Upper lobe of right lung (tissue), 1 donor: ENCODE data around the gene ALB. TPM values are rescaled to one million over a fixed set of nuclear protein-coding genes. Genes with fewer than 3 reads are reported as not detected.

Experiments used
- ATAC-seq: fragments of 200-7000 bp; cut with Tn5 transposase; one replicate; pipeline ENCODE4 v1.9.1; 2020; ENCODE audit warnings: mild to moderate bottlenecking, moderate library complexity
- DNase-seq: peaks from one replicate; pipeline ENCODE4 v3.0.0-alpha.2; 2020
- H3K27ac ChIP-seq: fragments of 200-600 bp; one replicate; pipeline ENCODE4 v1.8.0; 2022
- H3K27me3 ChIP-seq: fragments of 200-600 bp; one replicate; pipeline ENCODE4 v1.8.0; 2022; ENCODE audit warnings: mild to moderate bottlenecking
- H3K36me3 ChIP-seq: fragments of 200-600 bp; one replicate; pipeline ENCODE4 v1.8.0; 2022
- H3K4me1 ChIP-seq: fragments of 200-600 bp; one replicate; pipeline ENCODE4 v1.8.0; 2022
- H3K4me3 ChIP-seq: fragments of 200-600 bp; one replicate; pipeline ENCODE4 v1.8.0; 2022; ENCODE audit warnings: mild to moderate bottlenecking
- H3K9me3 ChIP-seq: fragments of 200-600 bp; one replicate; pipeline ENCODE4 v1.8.0; 2022
- CTCF ChIP-seq: fragments of 200-600 bp; IDR thresholded peaks from one replicate; pipeline ENCODE4 v1.8.0; 2022; ENCODE audit warnings: antibody characterized with exemption
- intact Hi-C: fragments of 100-400 bp; cut with DNase I; formaldehyde crosslinking; loops from one replicate; pipeline ENCODE4 v1.11.0; 2022
- total RNA-seq: library from RNA; stranded (reverse); fragmentation: NEBNext Ultra II Directional; extraction: Animal tissue kit (Norgen Biotek cat#: 25700); gene quantifications from one replicate; pipeline ENCODE4 v1.2.1, GENCODE V29; 2021
- donor health status: DM: no; HTN: yes; CAD: no; lungs with severe emphysema.

ALB gene
- total RNA-seq, 1 donor from 2014 or later = 2.9 TPM

- Histone ChIP-seq H3K27me3 (no peaks in the 10 kb centered on the region), H3K4me3 (no peak overlapping the region), H3K27ac (no peak overlapping the region), H3K4me1 (no peaks in the 10 kb centered on the region), H3K9me3 (no peaks in the 10 kb centered on the region), H3K36me3 (no peaks in the 10 kb centered on the region)
- intact Hi-C loops = no loop called here
- no peak for TF ChIP-seq CTCF
- DNase-seq (no peak), ATAC-seq (no peak)
Observed at GRCh38 chr4:73419106-73420038, 15.3 kb downstream of the ALB start.

- Histone ChIP-seq H3K4me3 (no peak overlapping the region), H3K27me3 (no peaks in the 10 kb centered on the region), H3K4me1 (no peaks in the 10 kb centered on the region), H3K27ac (no peak overlapping the region), H3K36me3 (no peaks in the 10 kb centered on the region), H3K9me3 (no peaks in the 10 kb centered on the region)
- intact Hi-C loops = no loop called here
- DNase-seq (no peak), ATAC-seq (no peak)
- TF ChIP-seq CTCF = no peak
Observed at GRCh38 chr4:73420615-73421014, 16.5 kb downstream of the ALB start.

GRCh38 chr4:73421708-73422457, 17.8 kb downstream of the ALB start:
- Histone ChIP-seq H3K27me3 (no peaks in the 10 kb centered on the region), H3K27ac (no peak overlapping the region), H3K9me3 (no peaks in the 10 kb centered on the region), H3K4me1 (no peaks in the 10 kb centered on the region), H3K4me3 (no peak overlapping the region), H3K36me3 (no peaks in the 10 kb centered on the region)
- ATAC-seq = no peak
- DNase-seq = no peak
- no peak for TF ChIP-seq CTCF
- intact Hi-C loops = no loop called here

GRCh38 chr4:73422458-73422752, 18.3 kb downstream of the ALB start:
- no peak for ATAC-seq
- intact Hi-C loops = no loop called here

GRCh38 chr4:73423184-73423583, 19.1 kb downstream of the ALB start:
- Histone ChIP-seq H3K4me3 (no peak overlapping the region), H3K36me3 (no peaks in the 10 kb centered on the region), H3K27ac (no peak overlapping the region), H3K9me3 (no peaks in the 10 kb centered on the region), H3K4me1 (no peaks in the 10 kb centered on the region), H3K27me3 (no peaks in the 10 kb centered on the region)
- TF ChIP-seq CTCF = no peak
- intact Hi-C loops = no loop called here
- DNase-seq (no peak), ATAC-seq (no peak)

More at GRCh38 chr4:73422458-73422752, 18.3 kb downstream of the ALB start:
- no peaks in the 10 kb centered on the region for H3K27me3 ChIP-seq
- H3K27ac ChIP-seq = no peak overlapping the region
- H3K36me3 ChIP-seq = no peaks in the 10 kb centered on the region
- H3K9me3 ChIP-seq = no peaks in the 10 kb centered on the region
- DNase-seq = no peak
- H3K4me1 ChIP-seq = no peaks in the 10 kb centered on the region
- no peak for TF ChIP-seq CTCF
- no peak overlapping the region for H3K4me3 ChIP-seq
